ENCODE data around the gene UQCC2. TPM values are rescaled to one million over a fixed set of nuclear protein-coding genes. Genes with fewer than 3 reads are reported as not detected.

The UQCC2 gene
- total and polyA plus RNA-seq, 2 of the 8 experiments (the other 6 are each of a cell fraction or from before 2014, with no cell fraction given), result 52.1 to 104 TPM

GRCh38 chr6:33658982-33659689 is 52.4 kb downstream of the UQCC2 start:
- Histone ChIP-seq H2BK12ac (ENCODE audit: low read depth, low read length) (0 out of 2 replicates have a peak overlapping the region, but pooled peaks have one; percentile 9), H4K20me1 (replicated peaks in 1 of 2; ENCODE audit: control insufficient read depth in 1 of 2, insufficient read depth in 2 of 2, low read length in 2 of 2) (peaks cover 0 to 3% of the 10 kb centered on the region in 2 experiments), H3K79me2 (ENCODE audit: control insufficient read depth in 1 of 2, insufficient read depth in 2 of 2, low read length in 2 of 2) (no peaks in the 10 kb centered on the region), H3K27ac (ENCODE audit: low read depth, low read length) (no peak overlapping the region), H3K56ac (replicated peaks; ENCODE audit: insufficient read length, low read depth, low read length) (no peak overlapping the region), H4K91ac (replicated peaks; ENCODE audit: insufficient read length, low read length) (no peak overlapping the region), H3K23ac (ENCODE audit: insufficient read length) (no peak overlapping the region), H3K18ac (ENCODE audit: extremely low read depth, low read length) (no peak overlapping the region), H2BK15ac (ENCODE audit: low read length) (no peak overlapping the region), H3K27me3 (replicated peaks in 1 of 4; ENCODE audit: control insufficient read depth in 3 of 4, extremely low read depth in 1 of 4, insufficient read depth in 3 of 4, low read length in 3 of 4) (no peaks in the 10 kb centered on the region), H4K5ac (ENCODE audit: insufficient read length, low read depth, low read length) (no peak overlapping the region), H3K36me3 (ENCODE audit: control insufficient read depth in 2 of 4, insufficient read depth in 4 of 4, low read length in 3 of 4) (no peaks in the 10 kb centered on the region; a peak in 2 of 8 replicates), H3K4me3 (ENCODE audit: extremely low read depth in 1 of 4, insufficient read depth in 2 of 4, low read depth in 3 of 4, low read length in 4 of 4) (no peak overlapping the region), H3K9me3 (ENCODE audit: insufficient read depth in 2 of 2, low read depth in 1 of 2, low read length in 1 of 2) (no peaks in the 10 kb centered on the region), H4K8ac (ENCODE audit: extremely low read depth, insufficient read depth, low read length) (no peak overlapping the region), H3K4me2 (ENCODE audit: insufficient read depth in 1 of 2, low read depth in 2 of 2, low read length in 2 of 2) (no peak overlapping the region), H3K4ac (replicated peaks; ENCODE audit: insufficient read length, low read depth, low read length) (no peak overlapping the region), H2AK5ac (ENCODE audit: low read depth, low read length) (no peak overlapping the region), H3K4me1 (replicated peaks in 1 of 4; ENCODE audit: control insufficient read depth in 3 of 4, insufficient read depth in 4 of 4, low read length in 3 of 4) (peaks cover 0 to 16% (median 7%) of the 10 kb centered on the region in 4 experiments; a peak in 4 of 7 replicates), H2AFZ (ENCODE audit: low read length) (no peak overlapping the region), H3K14ac (ENCODE audit: insufficient read length) (no peak overlapping the region), H3K9ac (replicated peaks in 1 of 4; ENCODE audit: extremely low read depth in 1 of 4, low read depth in 3 of 4, low read length in 3 of 4) (no peak overlapping the region), H2BK5ac (ENCODE audit: low read depth, low read length) (no peak overlapping the region; the same call in 1 of the 2 replicates), H2BK20ac (ENCODE audit: low read length) (no peak overlapping the region), H3K79me1 (ENCODE audit: low read depth, low read length) (no peaks in the 10 kb centered on the region; the same call in 1 of the 2 replicates), H2BK120ac (replicated peaks; ENCODE audit: low read depth, low read length) (no peak overlapping the region), H3K23me2 (ENCODE audit: low read depth, low read length) (no peaks in the 10 kb centered on the region)
- ChIA-PET CTCF (ENCODE audit: partially characterized antibody) (interaction anchor here (0.6 to 10.8 kb wide), 12 partner anchors 9 to 712 kb away, joined by 3 to 102 read pairs (median 4); no protein-coding TSS in a partner anchor), POLR2A (ENCODE audit: partially characterized antibody) (interaction anchor here (0.7 to 1.2 kb wide), 3 partner anchors 11 to 112 kb away, joined by 3 read pairs; no protein-coding TSS in a partner anchor)
- FAIRE-seq (no peak), DNase-seq (ENCODE audit: low read depth in 1 of 2, low spot score in 2 of 2) (no peak)
- 95% methylated on average over 16 of the region's 16 CpGs; no CpG with 5 or more reads in 1 of the 2 experiments for WGBS, 2 experiments (ENCODE audit: extremely low coverage in 1 of 2, insufficient coverage in 1 of 2, insufficient read length in 1 of 2, insufficient replicate concordance in 2 of 2, low coverage in 1 of 2, low lambda C conversion rate in 2 of 2, missing lambda C conversion rate in 1 of 2)
- TF ChIP-seq SIX5 (IDR thresholded peaks at IDR 0.05; ENCODE audit: low read depth, low read length), result no peak
- TF ChIP-seq SUZ12 (IDR thresholded peaks at IDR 0.05; ENCODE audit: low read length), result no peak
- TF ChIP-seq CHD2 (IDR thresholded peaks at IDR 0.05; ENCODE audit: low read length), result no peak
- no peak for TF ChIP-seq BACH1 (IDR thresholded peaks at IDR 0.05; ENCODE audit: low read length)
- peak; percentile 31; the same call in 1 of the 2 replicates for TF ChIP-seq POLR2AphosphoS5 (IDR thresholded peaks at IDR 0.05; ENCODE audit: low read depth, low read length)
- no peak for TF ChIP-seq EGR1 (IDR thresholded peaks at IDR 0.05; ENCODE audit: borderline replicate concordance, low read depth, low read length)
